CD1c-positive myeloid dendritic cell (primary cell): Measurements from ENCODE around the gene SH3RF2.
"Not testable (repeated sequence)": the region's sequence is repeated elsewhere in the genome, so short reads cannot be mapped to it uniquely, and the experiment has no call there.

Experiments
- DNase-seq: peaks from one replicate; pipeline ENCODE4 v3.0.0-alpha.2; 2016; ENCODE audit errors: extremely low spot score

SH3RF2 gene

DNA sequence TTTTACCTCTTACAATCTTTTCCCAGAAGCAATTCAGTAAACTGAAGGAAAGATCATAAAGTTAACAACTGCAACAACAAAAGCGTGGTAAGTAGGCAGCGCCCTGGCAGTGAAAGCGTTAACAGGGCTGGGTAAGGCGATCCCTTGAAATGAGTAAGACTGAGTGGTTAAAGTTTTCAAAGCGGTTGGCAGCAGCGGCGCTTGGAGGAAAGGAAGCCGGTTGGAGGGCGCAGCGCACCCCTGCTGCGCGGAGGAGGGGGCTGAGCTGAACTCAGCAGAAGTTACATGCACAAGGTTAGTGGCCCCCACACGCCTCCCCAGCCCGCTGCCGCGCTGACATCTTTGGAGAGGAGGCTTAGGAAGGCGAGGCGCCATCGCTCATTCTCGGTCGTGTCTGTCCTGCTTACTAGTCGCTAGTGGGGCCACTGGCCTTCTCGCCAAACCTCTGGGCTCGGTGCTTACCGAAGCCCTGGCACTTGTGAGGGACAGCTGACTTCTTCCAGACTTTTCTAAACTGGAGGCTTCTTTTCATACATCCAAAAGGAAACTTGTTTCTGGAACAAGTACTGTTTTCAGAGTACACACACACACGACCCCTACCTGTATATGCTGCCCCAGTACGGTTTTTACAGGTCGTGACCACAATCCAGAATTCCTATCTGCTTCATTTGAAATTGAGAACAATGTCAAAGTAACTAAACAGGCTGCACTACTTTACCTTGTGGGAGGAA, at the start of gene SH3RF2:
TSS of gene SH3RF2 (plus strand) at position 178 of the 731 bp plus-strand sequence. CDS start 1,351 bp downstream, outside the sequence.
- DNase-seq, result no peak

GRCh38 chr5:145887217-145887616, 49.2 kb upstream of the SH3RF2 start:
- no peak for DNase-seq

GRCh38 chr5:145887976-145888574, 48.3 kb upstream of the SH3RF2 start:
- DNase-seq, result no peak

DNA sequence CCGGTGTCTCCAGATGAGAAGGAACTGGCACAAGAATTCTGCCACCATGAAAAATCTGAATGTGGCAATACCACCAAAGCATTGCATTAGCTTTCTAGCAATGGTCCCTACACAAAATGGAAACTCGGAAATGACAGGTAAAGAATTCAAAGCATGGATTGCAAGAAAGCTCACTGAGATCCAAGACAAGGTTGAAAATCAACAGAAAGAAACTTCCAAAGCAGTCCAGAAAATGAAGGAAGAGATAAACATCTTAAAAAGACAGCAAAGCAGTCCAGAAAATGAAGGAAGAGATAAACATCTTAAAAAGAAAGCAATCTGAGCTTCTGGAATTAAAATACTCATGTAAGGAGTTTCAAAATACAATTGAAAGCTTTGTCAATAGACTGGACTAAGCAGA, 46.8 kb upstream of the SH3RF2 start:
- DNase-seq, result no peak

DNA sequence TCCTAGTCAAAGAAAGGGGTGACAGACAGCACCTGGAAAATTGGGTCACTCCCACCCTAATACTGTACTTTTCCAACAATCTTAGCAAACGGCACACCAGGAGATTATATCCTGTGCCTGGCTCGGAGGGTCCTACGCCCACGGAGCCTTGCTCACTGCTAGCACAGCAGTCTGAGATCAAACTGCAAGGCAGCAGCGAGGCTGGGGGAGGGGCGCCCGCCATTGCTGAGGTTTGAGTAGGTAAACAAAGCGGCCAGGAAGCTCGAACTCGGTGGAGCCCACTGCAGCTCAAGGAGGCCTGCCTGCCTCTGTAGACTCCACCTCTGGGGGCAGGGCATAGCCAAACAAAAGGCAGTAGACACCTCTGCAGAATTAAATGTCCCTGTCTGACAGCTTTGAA, 45.0 kb upstream of the SH3RF2 start:
- not testable (repeated sequence) for DNase-seq

DNA sequence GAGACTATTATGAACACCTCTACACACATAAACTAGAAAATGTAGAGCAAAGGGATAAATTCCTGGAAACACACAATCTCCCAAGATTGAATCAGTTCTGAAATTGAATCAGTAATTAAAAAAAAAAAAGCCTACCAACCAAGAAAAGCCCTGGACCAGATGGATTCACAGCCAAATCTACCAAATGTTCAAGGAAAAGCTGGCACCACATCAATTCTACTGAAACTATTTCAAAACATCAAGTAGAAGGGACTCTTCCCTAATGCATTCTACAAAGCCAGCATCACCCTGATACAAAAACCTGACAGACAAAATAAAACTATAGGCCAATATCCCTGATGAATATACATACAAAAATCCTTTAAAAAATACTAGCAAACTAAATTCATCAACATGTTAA, 38.2 kb upstream of the SH3RF2 start:
- no peak for DNase-seq

DNA sequence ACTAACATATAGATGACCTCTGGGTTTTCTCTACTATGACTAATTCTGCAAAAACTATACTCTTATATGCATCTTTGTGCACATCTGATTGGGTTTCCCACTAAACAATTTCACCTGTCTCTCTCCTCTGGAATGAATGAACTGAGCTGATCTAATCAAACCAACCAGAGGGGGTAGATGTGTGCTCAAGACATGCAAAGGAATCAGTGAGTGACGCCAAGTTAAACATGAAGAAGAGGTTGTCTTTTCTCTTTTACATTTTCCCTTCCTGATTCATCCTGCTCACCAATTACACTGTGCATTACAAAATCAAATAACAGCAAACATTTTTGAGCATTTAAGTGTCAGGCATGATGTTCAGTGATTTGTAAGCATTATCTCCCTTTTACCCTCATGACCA, 34.0 kb upstream of the SH3RF2 start:
- no peak for DNase-seq

GRCh38 chr5:145903113-145903512, 33.3 kb upstream of the SH3RF2 start:
- DNase-seq, result peak; percentile 13

- no peak for DNase-seq
Observed at GRCh38 chr5:145903867-145904266, 32.5 kb upstream of the SH3RF2 start.

DNA sequence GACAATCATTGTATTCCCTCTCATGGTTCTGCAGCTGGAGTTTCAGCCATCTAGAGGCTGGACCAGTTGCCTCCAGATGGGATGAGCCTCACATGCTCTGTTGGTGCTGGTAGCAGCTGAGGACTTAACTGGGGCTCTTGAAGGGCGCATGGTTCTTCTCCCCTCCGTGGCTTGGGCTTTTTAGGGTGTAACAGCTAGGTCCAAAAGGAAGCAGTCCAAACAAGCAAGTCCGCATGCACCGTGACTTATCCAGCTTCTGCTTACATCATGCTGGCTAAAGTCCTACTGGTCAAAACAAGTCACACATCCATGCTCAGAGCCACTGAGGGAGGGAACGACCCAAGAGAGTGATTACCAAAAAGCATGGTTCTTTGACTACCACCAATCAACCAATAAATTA, 31.6 kb upstream of the SH3RF2 start:
- no peak for DNase-seq

- no peak for DNase-seq
Observed at GRCh38 chr5:145906401-145906800, 30.0 kb upstream of the SH3RF2 start.

- DNase-seq, result no peak
Observed at GRCh38 chr5:145908206-145908960, 28.0 kb upstream of the SH3RF2 start.

- no peak for DNase-seq
Observed at GRCh38 chr5:145911164-145911563, 25.2 kb upstream of the SH3RF2 start.

GRCh38 chr5:145912019-145912418, 24.4 kb upstream of the SH3RF2 start:
- DNase-seq, result no peak

- no peak for DNase-seq
Observed at GRCh38 chr5:145912594-145912993, 23.8 kb upstream of the SH3RF2 start.

GRCh38 chr5:145913701-145914100, 22.7 kb upstream of the SH3RF2 start:
- no peak for DNase-seq

GRCh38 chr5:145915970-145916638, 20.3 kb upstream of the SH3RF2 start:
- no peak for DNase-seq

GRCh38 chr5:145917288-145917687, 19.1 kb upstream of the SH3RF2 start:
- DNase-seq, result no peak

- no peak for DNase-seq
Observed at GRCh38 chr5:145918397-145918796, 18.0 kb upstream of the SH3RF2 start.

GRCh38 chr5:145919413-145919812, 17.0 kb upstream of the SH3RF2 start:
- no peak for DNase-seq

GRCh38 chr5:145920542-145921210, 15.7 kb upstream of the SH3RF2 start:
- no peak for DNase-seq

GRCh38 chr5:145921211-145921610, 15.2 kb upstream of the SH3RF2 start:
- DNase-seq, result no peak
